Measurements from ENCODE around the gene BTBD10. TPM values are rescaled to one million over a fixed set of nuclear protein-coding genes. Genes with fewer than 3 reads are reported as not detected.

BTBD10 gene
- total and polyA plus RNA-seq, 2 donors (not counting 1 experiment from before 2014, with no cell fraction given): 40.2 to 83.9 TPM

- no peaks in the 10 kb centered on the region for H3K27me3 ChIP-seq (ENCODE audit: control insufficient read depth, insufficient read depth, low read length)
- H4K20me1 ChIP-seq (ENCODE audit: control insufficient read depth, extremely low read depth, insufficient read depth, low read length): no peaks in the 10 kb centered on the region
- no peaks in the 10 kb centered on the region for H3K79me2 ChIP-seq (ENCODE audit: control insufficient read depth, insufficient read depth, low read length)
- no peaks in the 10 kb centered on the region for H3K9me3 ChIP-seq (ENCODE audit: control insufficient read depth, insufficient read depth, low read depth, low read length)
- H3K4me3 ChIP-seq (replicated peaks in 1 of 4; ENCODE audit: control extremely low read depth in 1 of 4, insufficient read depth in 1 of 4, low read depth in 3 of 4, low read length in 4 of 4): no peak overlapping the region
- H3K36me3 ChIP-seq (ENCODE audit: control insufficient read depth, insufficient read depth, low read length): no peaks in the 10 kb centered on the region
- peak overlapping the region; percentile 78 for H3K27ac ChIP-seq (ENCODE audit: insufficient read depth, low read length)
- TF ChIP-seq EZH2 (IDR thresholded peaks at IDR 0.05; ENCODE audit: low read length, missing control alignments): no peak
- TF ChIP-seq CTCF (conservative IDR thresholded peaks at IDR 0.05 in 1 of 2, IDR thresholded peaks at IDR 0.05 in 1 of 2; ENCODE audit: low read depth in 1 of 2, low read length in 2 of 2): no peak
- peak overlapping the region; percentile 67 for H3K4me2 ChIP-seq (ENCODE audit: extremely low read depth, insufficient read depth, low read length)
- H2AFZ ChIP-seq (ENCODE audit: low read length): no peak overlapping the region
- H3K4me1 ChIP-seq (ENCODE audit: control insufficient read depth, extremely low read depth, insufficient read depth, low read length): peaks cover 25% of the 10 kb centered on the region
- H3K9ac ChIP-seq (ENCODE audit: insufficient read depth, low read length): no peak overlapping the region
- peak; percentile 98 to 99 for DNase-seq (ENCODE audit: low read depth in 2 of 2)
Observed at GRCh38 chr11:13339195-13340153, 123.5 kb downstream of the BTBD10 start.

- H4K20me1 ChIP-seq (ENCODE audit: control insufficient read depth, extremely low read depth, insufficient read depth, low read length): no peaks in the 10 kb centered on the region
- H3K36me3 ChIP-seq (ENCODE audit: control insufficient read depth, insufficient read depth, low read length): no peaks in the 10 kb centered on the region
- no peaks in the 10 kb centered on the region for H3K9me3 ChIP-seq (ENCODE audit: control insufficient read depth, insufficient read depth, low read depth, low read length)
- H3K4me1 ChIP-seq (ENCODE audit: control insufficient read depth, extremely low read depth, insufficient read depth, low read length): peaks cover 25% of the 10 kb centered on the region
- H2AFZ ChIP-seq (ENCODE audit: low read length): peak overlapping the region; percentile 4
- H3K27ac ChIP-seq (ENCODE audit: insufficient read depth, low read length): peak overlapping the region; percentile 78
- no peak overlapping the region for H3K9ac ChIP-seq (ENCODE audit: insufficient read depth, low read length)
- H3K79me2 ChIP-seq (ENCODE audit: control insufficient read depth, insufficient read depth, low read length): no peaks in the 10 kb centered on the region
- peak in 1 of 2 donors; percentile 65 for DNase-seq (ENCODE audit: low read depth in 2 of 2)
- H3K27me3 ChIP-seq (ENCODE audit: control insufficient read depth, insufficient read depth, low read length): no peaks in the 10 kb centered on the region
- peak overlapping the region; percentile 18 to 53 (median 46) for H3K4me3 ChIP-seq (replicated peaks in 1 of 4; ENCODE audit: control extremely low read depth in 1 of 4, insufficient read depth in 1 of 4, low read depth in 3 of 4, low read length in 4 of 4)
- TF ChIP-seq EZH2 (IDR thresholded peaks at IDR 0.05; ENCODE audit: low read length, missing control alignments) (no peak), CTCF (conservative IDR thresholded peaks at IDR 0.05 in 1 of 2, IDR thresholded peaks at IDR 0.05 in 1 of 2; ENCODE audit: low read depth in 1 of 2, low read length in 2 of 2) (no peak)
- H3K4me2 ChIP-seq (ENCODE audit: extremely low read depth, insufficient read depth, low read length): peak overlapping the region; percentile 91
Observed at GRCh38 chr11:13338427-13339069, 124.5 kb downstream of the BTBD10 start.

GRCh38 chr11:13338019-13338426 is 125.0 kb downstream of the BTBD10 start:
- TF ChIP-seq EZH2 (IDR thresholded peaks at IDR 0.05; ENCODE audit: low read length, missing control alignments): no peak
- TF ChIP-seq CTCF (conservative IDR thresholded peaks at IDR 0.05 in 1 of 2, IDR thresholded peaks at IDR 0.05 in 1 of 2; ENCODE audit: low read depth in 1 of 2, low read length in 2 of 2): no peak
- Histone ChIP-seq H4K20me1 (ENCODE audit: control insufficient read depth, extremely low read depth, insufficient read depth, low read length) (no peaks in the 10 kb centered on the region), H3K27me3 (ENCODE audit: control insufficient read depth, insufficient read depth, low read length) (no peaks in the 10 kb centered on the region), H3K27ac (ENCODE audit: insufficient read depth, low read length) (peak overlapping the region; percentile 78), H3K9me3 (ENCODE audit: control insufficient read depth, insufficient read depth, low read depth, low read length) (no peaks in the 10 kb centered on the region), H3K4me3 (replicated peaks in 1 of 4; ENCODE audit: control extremely low read depth in 1 of 4, insufficient read depth in 1 of 4, low read depth in 3 of 4, low read length in 4 of 4) (peak overlapping the region; percentile 18 to 53 (median 46)), H3K4me1 (ENCODE audit: control insufficient read depth, extremely low read depth, insufficient read depth, low read length) (peaks cover 25% of the 10 kb centered on the region), H3K79me2 (ENCODE audit: control insufficient read depth, insufficient read depth, low read length) (no peaks in the 10 kb centered on the region), H2AFZ (ENCODE audit: low read length) (peak overlapping the region; percentile 4), H3K36me3 (ENCODE audit: control insufficient read depth, insufficient read depth, low read length) (no peaks in the 10 kb centered on the region), H3K9ac (ENCODE audit: insufficient read depth, low read length) (peak overlapping the region; percentile 3), H3K4me2 (ENCODE audit: extremely low read depth, insufficient read depth, low read length) (peak overlapping the region; percentile 91)
- DNase-seq (ENCODE audit: low read depth in 2 of 2): peak; percentile 82 to 83
